HG03280 (cell line): ENCODE results near the gene HNRNPM.

Experiments used
- ATAC-seq: cut with Tn5 transposase; IDR thresholded peaks from one replicate; pipeline ENCODE4 v1.9.1; 2021; ENCODE audit warnings: mild to moderate bottlenecking, moderate library complexity; ENCODE audit not compliant: unreplicated experiment

HNRNPM gene

GRCh38 chr19:8536282-8536681, 91.5 kb downstream of the HNRNPM start:
- no peak for ATAC-seq

- ATAC-seq: no peak
Measured at GRCh38 chr19:8537099-8537498, 92.3 kb downstream of the HNRNPM start.
